Measurements from ENCODE around the gene BNIP3. TPM values are rescaled to one million over a fixed set of nuclear protein-coding genes. Genes with fewer than 3 reads are reported as not detected.

The BNIP3 gene
- total RNA-seq, 4 donors from 2014 or later: 81.2 to 162 (median 135) TPM

DNA sequence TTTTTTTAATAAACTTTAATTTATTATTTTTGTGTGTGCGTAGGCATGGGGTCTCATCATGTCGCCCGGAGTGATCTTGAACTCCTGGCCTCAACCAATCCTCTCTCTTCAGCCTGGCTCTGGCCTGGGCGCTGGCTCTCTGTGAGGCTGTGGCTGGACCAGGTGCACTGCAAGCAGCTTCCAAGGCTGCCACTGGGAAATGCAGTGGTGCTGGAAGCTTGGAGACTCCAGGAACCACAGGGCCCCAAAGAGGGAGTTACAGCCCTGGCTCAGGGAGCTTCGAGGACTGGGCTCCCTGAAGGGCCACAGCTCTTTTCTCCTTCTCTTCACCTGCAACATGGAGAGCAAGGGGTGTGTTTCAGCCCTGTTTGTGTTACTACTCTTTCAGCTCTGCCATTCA, 36.7 kb upstream of the BNIP3 start:
- Histone ChIP-seq H3K36me3 (no peaks in the 10 kb centered on the region), H3K4me3 (no peak overlapping the region), H3K27ac (no peak overlapping the region), H3K9me3 (no peaks in the 10 kb centered on the region), H3K4me1 (peaks cover 13% of the 10 kb centered on the region), H3K27me3 (peaks cover 2% of the 10 kb centered on the region)
- no peak for DNase-seq (ENCODE audit: low spot score in 2 of 2)
- no peak for TF ChIP-seq POLR2A (IDR thresholded peaks at IDR 0.05)
- no peak for TF ChIP-seq POLR2AphosphoS5 (IDR thresholded peaks at IDR 0.05)
- TF ChIP-seq, protein P1, sequence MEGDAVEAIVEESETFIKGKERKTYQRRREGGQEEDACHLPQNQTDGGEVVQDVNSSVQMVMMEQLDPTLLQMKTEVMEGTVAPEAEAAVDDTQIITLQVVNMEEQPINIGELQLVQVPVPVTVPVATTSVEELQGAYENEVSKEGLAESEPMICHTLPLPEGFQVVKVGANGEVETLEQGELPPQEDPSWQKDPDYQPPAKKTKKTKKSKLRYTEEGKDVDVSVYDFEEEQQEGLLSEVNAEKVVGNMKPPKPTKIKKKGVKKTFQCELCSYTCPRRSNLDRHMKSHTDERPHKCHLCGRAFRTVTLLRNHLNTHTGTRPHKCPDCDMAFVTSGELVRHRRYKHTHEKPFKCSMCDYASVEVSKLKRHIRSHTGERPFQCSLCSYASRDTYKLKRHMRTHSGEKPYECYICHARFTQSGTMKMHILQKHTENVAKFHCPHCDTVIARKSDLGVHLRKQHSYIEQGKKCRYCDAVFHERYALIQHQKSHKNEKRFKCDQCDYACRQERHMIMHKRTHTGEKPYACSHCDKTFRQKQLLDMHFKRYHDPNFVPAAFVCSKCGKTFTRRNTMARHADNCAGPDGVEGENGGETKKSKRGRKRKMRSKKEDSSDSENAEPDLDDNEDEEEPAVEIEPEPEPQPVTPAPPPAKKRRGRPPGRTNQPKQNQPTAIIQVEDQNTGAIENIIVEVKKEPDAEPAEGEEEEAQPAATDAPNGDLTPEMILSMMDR (IDR thresholded peaks at IDR 0.05): no peak
- TF ChIP-seq EP300 (IDR thresholded peaks at IDR 0.05): no peak
- 60% methylated on average over 5 of the region's 5 CpGs for WGBS

DNA sequence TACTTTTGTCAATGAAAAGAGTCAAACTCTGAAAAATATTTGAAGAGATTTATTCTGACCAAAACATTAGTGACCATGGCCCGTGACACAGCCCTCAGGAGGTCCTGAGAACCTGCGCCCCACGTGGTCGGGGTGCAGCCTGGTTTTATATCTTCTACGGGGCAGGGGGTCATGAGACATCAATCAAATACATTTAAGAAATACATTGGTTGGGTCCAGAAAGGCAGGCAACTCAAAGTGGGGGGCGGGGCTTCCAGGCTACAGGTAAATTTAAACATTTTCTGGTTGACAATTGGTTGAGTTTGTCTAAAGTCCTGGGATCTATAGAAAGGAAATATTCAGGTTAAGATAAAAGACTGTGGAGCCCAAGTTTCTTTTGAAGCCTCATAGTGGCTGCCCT, 34.8 kb upstream of the BNIP3 start:
- H3K27ac ChIP-seq: no peak overlapping the region
- H3K4me1 ChIP-seq: peaks cover 5% of the 10 kb centered on the region
- H3K36me3 ChIP-seq: no peaks in the 10 kb centered on the region
- WGBS: 84% methylated on average over 6 of the region's 6 CpGs
- no peaks in the 10 kb centered on the region for H3K27me3 ChIP-seq
- no peak for DNase-seq (ENCODE audit: low spot score in 2 of 2)
- no peaks in the 10 kb centered on the region for H3K9me3 ChIP-seq
- no peak overlapping the region for H3K4me3 ChIP-seq
- TF ChIP-seq POLR2AphosphoS5 (IDR thresholded peaks at IDR 0.05): no peak
- TF ChIP-seq, protein P1 (IDR thresholded peaks at IDR 0.05): no peak
- no peak for TF ChIP-seq EP300 (IDR thresholded peaks at IDR 0.05)
- TF ChIP-seq POLR2A (IDR thresholded peaks at IDR 0.05): no peak

DNA sequence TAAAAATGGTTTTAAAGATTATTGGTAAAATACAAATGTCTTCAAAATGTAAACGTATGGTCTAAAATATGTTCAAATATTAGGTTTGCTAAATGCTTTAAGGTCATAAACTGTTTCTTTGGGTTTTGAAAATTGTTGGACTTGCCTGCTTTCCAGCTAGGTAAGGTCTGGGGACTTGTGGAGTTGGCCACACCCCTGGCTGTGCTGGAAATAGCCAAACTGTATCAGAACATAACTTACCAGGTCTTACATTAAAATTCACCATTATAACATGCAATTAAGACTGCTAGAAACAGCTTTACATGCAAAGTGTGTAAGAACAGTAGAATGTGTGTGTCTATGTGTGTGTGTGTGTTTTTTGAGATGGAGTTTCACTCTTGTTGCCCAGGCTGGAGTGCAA, 29.7 kb upstream of the BNIP3 start:
- no peak for DNase-seq (ENCODE audit: low spot score in 2 of 2)
- TF ChIP-seq POLR2AphosphoS5 (IDR thresholded peaks at IDR 0.05): no peak
- no peak for TF ChIP-seq EP300 (IDR thresholded peaks at IDR 0.05)
- TF ChIP-seq, protein P1 (IDR thresholded peaks at IDR 0.05): no peak
- H3K36me3 ChIP-seq: no peaks in the 10 kb centered on the region
- no peaks in the 10 kb centered on the region for H3K9me3 ChIP-seq
- H3K27me3 ChIP-seq: no peaks in the 10 kb centered on the region
- H3K4me3 ChIP-seq: no peak overlapping the region
- WGBS: 81% methylated on average over 1 of the region's 1 CpG
- H3K4me1 ChIP-seq: peaks cover 4% of the 10 kb centered on the region
- H3K27ac ChIP-seq: no peak overlapping the region

DNA sequence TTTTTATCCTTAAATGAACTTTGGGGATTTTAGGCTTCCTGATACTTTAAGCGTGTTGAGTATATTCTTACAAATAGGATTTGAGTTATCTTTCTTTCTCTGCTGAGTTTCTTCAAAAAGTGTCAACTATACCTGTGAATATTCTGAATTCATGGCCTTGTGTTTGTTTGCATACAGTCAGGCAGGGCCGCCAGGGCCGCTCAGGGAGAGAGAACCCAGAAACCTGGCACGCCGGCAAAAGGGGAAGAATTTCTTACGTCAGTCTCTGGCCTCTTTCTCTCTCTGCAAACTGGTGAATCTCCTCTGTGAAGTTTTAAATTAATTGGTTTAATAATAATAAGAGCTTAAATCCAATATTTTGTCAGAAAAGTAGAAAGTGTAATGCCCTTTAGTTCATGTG, 29.3 kb upstream of the BNIP3 start:
- no peaks in the 10 kb centered on the region for H3K9me3 ChIP-seq
- 80% methylated on average over 6 of the region's 6 CpGs for WGBS
- H3K4me3 ChIP-seq: no peak overlapping the region
- H3K27me3 ChIP-seq: no peaks in the 10 kb centered on the region
- H3K4me1 ChIP-seq: peaks cover under 1% of the 10 kb centered on the region
- no peak for TF ChIP-seq POLR2A (IDR thresholded peaks at IDR 0.05)
- TF ChIP-seq, protein P1 (IDR thresholded peaks at IDR 0.05): no peak
- no peak for TF ChIP-seq EP300 (IDR thresholded peaks at IDR 0.05)
- TF ChIP-seq POLR2AphosphoS5 (IDR thresholded peaks at IDR 0.05): no peak
- H3K36me3 ChIP-seq: no peaks in the 10 kb centered on the region
- no peak overlapping the region for H3K27ac ChIP-seq
- no peak for DNase-seq (ENCODE audit: low spot score in 2 of 2)

DNA sequence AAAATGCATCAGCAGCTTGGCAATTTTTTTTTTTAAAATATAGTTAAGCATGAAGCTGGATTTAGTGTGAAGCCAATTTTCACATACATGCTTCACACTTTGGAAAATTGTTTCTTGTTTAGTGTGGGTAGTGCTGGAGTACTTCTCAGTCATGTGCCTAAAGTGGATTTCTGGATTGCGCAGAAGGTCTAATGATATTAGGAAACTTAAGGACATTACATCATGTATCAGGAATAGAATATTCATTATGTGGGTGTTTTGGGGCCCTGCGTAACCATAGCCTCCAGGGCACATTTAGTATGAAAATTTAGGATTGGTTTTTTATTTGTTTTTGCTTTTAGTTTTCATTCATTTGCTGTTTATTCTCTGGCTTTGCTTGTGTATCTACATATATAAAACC, 28.8 kb upstream of the BNIP3 start:
- Histone ChIP-seq H3K27me3 (no peaks in the 10 kb centered on the region), H3K4me3 (no peak overlapping the region), H3K36me3 (no peaks in the 10 kb centered on the region), H3K4me1 (no peaks in the 10 kb centered on the region), H3K27ac (no peak overlapping the region), H3K9me3 (no peaks in the 10 kb centered on the region)
- WGBS: 78% methylated on average over 2 of the region's 2 CpGs
- TF ChIP-seq, protein P1 (IDR thresholded peaks at IDR 0.05): no peak
- TF ChIP-seq POLR2AphosphoS5 (IDR thresholded peaks at IDR 0.05) (no peak), EP300 (IDR thresholded peaks at IDR 0.05) (no peak), POLR2A (IDR thresholded peaks at IDR 0.05) (no peak)
- no peak for DNase-seq (ENCODE audit: low spot score in 2 of 2)

Measured in suprapubic skin (tissue), 4 donors.